HG02588 (cell line): ENCODE data around the gene ATP1A3.
"Not testable (repeated sequence)": the region's sequence is repeated elsewhere in the genome, so short reads cannot be mapped to it uniquely, and the experiment has no call there.

ENCODE experiments used
- ATAC-seq: cut with Tn5 transposase; IDR thresholded peaks from one replicate; pipeline ENCODE4 v1.9.1; 2021; ENCODE audit warnings: mild to moderate bottlenecking, moderate library complexity; ENCODE audit not compliant: unreplicated experiment

ATP1A3 gene

GRCh38 chr19:41955521-41955920, 38.5 kb downstream of the ATP1A3 start:
- ATAC-seq: no peak

- no peak for ATAC-seq
Observed at GRCh38 chr19:41951686-41952172, 42.3 kb downstream of the ATP1A3 start.

- ATAC-seq: no peak
Observed at GRCh38 chr19:41947091-41947490, 46.9 kb downstream of the ATP1A3 start.

GRCh38 chr19:41945135-41945766, 48.8 kb downstream of the ATP1A3 start:
- peak; percentile 71 for ATAC-seq

GRCh38 chr19:41944336-41944735, 49.7 kb downstream of the ATP1A3 start:
- ATAC-seq: no peak

- ATAC-seq: no peak
Observed at GRCh38 chr19:41941410-41942202, 52.4 kb downstream of the ATP1A3 start.

- no peak for ATAC-seq
Observed at GRCh38 chr19:41940731-41941409, 53.2 kb downstream of the ATP1A3 start.

- ATAC-seq: no peak
Observed at GRCh38 chr19:41939861-41940730, 53.9 kb downstream of the ATP1A3 start.

GRCh38 chr19:41939209-41939608, 54.8 kb downstream of the ATP1A3 start:
- not testable (repeated sequence) for ATAC-seq

GRCh38 chr19:41937525-41938468, 56.2 kb downstream of the ATP1A3 start:
- ATAC-seq: no peak

- ATAC-seq: no peak
Observed at GRCh38 chr19:41936961-41937360, 57.1 kb downstream of the ATP1A3 start.

- no peak for ATAC-seq
Observed at GRCh38 chr19:41936416-41936850, 57.6 kb downstream of the ATP1A3 start.

GRCh38 chr19:41935760-41936415, 58.1 kb downstream of the ATP1A3 start:
- ATAC-seq: no peak

- no peak for ATAC-seq
Observed at GRCh38 chr19:41934849-41935374, 59.1 kb downstream of the ATP1A3 start.

GRCh38 chr19:41933693-41934426, 60.2 kb downstream of the ATP1A3 start:
- no peak for ATAC-seq

- no peak for ATAC-seq
Observed at GRCh38 chr19:41932720-41933332, 61.2 kb downstream of the ATP1A3 start.

GRCh38 chr19:41932259-41932719, 61.7 kb downstream of the ATP1A3 start:
- ATAC-seq: no peak
